Neural progenitor cell (in vitro differentiated cells): Measurements from ENCODE around the gene UNC80.

Source experiments
- CTCF ChIP-seq: fragments of 200-600 bp; sonication (generic); IDR thresholded peaks from 2 replicates; pipeline ENCODE4 v1.5.1; 2017; ENCODE audit warnings: antibody characterized with exemption, mild to moderate bottlenecking
- EZH2phosphoT487 ChIP-seq: fragments of 200-600 bp; sonication (generic); IDR thresholded peaks from 2 replicates; pipeline ENCODE4 v1.6.1; 2017; ENCODE audit warnings: antibody characterized with exemption

- TF ChIP-seq EZH2phosphoT487 (no peak), CTCF (no peak)
These were observed 17.3 kb downstream of the UNC80 start for GRCh38 chr2:209788925-209789324.
